GM12878 (cell line): ENCODE data around the gene ERCC3.

Experiments used
- ESRRA ChIP-seq: IDR thresholded peaks from 2 replicates; pipeline ENCODE4 v1.6.1; 2012; ENCODE audit warnings: mild to moderate bottlenecking, low read length, improper control_type of control experiment
- RAD21 ChIP-seq: IDR thresholded peaks from 2 replicates; pipeline ENCODE4 v1.6.1; 2011; ENCODE audit warnings: mild to moderate bottlenecking, low read depth, low read length, moderate library complexity; ENCODE audit not compliant: insufficient read depth
- TF ChIP-seq, protein P1 (sequence below): IDR thresholded peaks from 2 replicates; pipeline ENCODE4 v1.6.1; 2011; ENCODE audit warnings: low read depth, mild to moderate bottlenecking, low read length, moderate library complexity, borderline replicate concordance; ENCODE audit errors: extremely low read depth
- TF ChIP-seq, protein P2 (sequence below): IDR thresholded peaks from 2 replicates; pipeline ENCODE4 v1.6.1; 2012; ENCODE audit warnings: mild to moderate bottlenecking, low read depth, low read length

DNA sequence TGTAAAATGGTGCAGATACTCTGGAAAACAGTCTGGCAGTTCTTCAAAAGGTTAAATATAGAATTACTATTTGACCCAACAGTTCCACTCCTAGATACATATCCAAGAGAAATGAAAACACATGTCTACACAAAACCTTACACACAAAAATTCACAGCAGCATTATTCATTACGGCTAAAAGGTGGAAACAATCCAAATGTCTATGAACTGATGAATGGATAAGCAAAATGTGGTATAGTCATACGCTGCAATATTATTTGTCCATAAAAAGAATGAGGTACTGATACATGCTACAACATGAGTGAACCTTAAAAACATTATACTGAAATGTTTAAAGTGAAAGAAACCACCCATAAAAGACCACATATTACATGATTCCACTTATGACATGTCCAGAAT is 77.8 kb downstream of the ERCC3 start:
- TF ChIP-seq, protein P1, sequence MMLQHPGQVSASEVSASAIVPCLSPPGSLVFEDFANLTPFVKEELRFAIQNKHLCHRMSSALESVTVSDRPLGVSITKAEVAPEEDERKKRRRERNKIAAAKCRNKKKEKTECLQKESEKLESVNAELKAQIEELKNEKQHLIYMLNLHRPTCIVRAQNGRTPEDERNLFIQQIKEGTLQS = no peak
- no peak for TF ChIP-seq RAD21
- TF ChIP-seq, protein P2, sequence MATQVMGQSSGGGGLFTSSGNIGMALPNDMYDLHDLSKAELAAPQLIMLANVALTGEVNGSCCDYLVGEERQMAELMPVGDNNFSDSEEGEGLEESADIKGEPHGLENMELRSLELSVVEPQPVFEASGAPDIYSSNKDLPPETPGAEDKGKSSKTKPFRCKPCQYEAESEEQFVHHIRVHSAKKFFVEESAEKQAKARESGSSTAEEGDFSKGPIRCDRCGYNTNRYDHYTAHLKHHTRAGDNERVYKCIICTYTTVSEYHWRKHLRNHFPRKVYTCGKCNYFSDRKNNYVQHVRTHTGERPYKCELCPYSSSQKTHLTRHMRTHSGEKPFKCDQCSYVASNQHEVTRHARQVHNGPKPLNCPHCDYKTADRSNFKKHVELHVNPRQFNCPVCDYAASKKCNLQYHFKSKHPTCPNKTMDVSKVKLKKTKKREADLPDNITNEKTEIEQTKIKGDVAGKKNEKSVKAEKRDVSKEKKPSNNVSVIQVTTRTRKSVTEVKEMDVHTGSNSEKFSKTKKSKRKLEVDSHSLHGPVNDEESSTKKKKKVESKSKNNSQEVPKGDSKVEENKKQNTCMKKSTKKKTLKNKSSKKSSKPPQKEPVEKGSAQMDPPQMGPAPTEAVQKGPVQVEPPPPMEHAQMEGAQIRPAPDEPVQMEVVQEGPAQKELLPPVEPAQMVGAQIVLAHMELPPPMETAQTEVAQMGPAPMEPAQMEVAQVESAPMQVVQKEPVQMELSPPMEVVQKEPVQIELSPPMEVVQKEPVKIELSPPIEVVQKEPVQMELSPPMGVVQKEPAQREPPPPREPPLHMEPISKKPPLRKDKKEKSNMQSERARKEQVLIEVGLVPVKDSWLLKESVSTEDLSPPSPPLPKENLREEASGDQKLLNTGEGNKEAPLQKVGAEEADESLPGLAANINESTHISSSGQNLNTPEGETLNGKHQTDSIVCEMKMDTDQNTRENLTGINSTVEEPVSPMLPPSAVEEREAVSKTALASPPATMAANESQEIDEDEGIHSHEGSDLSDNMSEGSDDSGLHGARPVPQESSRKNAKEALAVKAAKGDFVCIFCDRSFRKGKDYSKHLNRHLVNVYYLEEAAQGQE = no peak
- no peak for TF ChIP-seq ESRRA
